NCI-H2107 treated with DMSO at 0.1 percent for 48 hours (cell line): ENCODE results near the gene SNX11.
"Not testable (repeated sequence)": the region's sequence is repeated elsewhere in the genome, so short reads cannot be mapped to it uniquely, and the experiment has no call there.

Source experiments
- DNase-seq: peaks from one replicate; lab custom pipeline; 2025; ENCODE audit not compliant: unreplicated experiment; lab: John Stamatoyannopoulos, UW

SNX11 gene, protein sequence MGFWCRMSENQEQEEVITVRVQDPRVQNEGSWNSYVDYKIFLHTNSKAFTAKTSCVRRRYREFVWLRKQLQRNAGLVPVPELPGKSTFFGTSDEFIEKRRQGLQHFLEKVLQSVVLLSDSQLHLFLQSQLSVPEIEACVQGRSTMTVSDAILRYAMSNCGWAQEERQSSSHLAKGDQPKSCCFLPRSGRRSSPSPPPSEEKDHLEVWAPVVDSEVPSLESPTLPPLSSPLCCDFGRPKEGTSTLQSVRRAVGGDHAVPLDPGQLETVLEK

DNA sequence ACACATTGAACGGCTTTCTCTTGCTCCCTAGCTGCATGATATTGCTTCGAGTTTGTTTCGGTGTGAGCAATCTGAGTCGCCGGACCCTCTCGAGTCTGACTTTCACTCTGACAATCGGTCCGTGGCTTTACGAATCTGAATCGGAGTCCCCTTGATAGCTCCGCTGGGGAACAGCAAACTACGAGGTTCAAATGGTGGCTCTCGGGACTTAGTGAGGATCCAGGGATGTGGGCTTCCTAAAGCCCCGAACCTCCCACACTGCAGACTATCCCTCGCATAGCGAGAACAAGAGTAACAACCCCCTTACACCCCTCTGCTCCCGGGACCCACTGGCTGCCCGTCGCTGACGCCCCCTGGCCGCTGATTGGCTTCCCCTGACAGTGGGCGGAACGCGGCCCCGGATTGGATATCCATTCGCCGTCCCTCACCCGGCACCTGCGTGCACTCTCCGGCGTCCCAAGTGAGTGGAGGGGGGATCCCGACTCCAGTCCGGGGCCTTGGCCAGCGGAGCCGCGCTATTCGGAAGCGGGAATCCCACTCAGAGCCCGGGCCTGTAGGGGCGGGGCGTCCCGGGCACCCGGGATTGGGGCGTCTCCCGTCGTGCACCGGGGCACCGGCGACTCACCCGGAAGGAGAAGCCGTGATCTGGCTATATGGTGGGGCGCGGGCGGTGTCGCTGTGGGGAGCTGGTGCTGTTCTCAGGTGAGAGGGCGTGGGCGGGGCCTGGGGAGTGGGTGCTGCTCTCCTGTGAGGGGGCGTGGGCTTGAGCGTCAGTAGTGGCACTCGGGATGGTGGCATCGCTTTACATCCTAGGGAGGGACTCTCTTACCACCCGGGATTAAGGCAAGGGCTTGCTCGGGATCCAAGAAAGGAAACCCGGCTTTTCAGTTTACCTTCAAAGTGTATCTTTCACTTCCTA lies at the start of gene SNX11:
SNX11 (plus strand) TSS at position 630 of the 919 bp plus-strand sequence. CDS start 4,278 bp downstream, outside the sequence.
- peak; percentile 77 for DNase-seq

DNA sequence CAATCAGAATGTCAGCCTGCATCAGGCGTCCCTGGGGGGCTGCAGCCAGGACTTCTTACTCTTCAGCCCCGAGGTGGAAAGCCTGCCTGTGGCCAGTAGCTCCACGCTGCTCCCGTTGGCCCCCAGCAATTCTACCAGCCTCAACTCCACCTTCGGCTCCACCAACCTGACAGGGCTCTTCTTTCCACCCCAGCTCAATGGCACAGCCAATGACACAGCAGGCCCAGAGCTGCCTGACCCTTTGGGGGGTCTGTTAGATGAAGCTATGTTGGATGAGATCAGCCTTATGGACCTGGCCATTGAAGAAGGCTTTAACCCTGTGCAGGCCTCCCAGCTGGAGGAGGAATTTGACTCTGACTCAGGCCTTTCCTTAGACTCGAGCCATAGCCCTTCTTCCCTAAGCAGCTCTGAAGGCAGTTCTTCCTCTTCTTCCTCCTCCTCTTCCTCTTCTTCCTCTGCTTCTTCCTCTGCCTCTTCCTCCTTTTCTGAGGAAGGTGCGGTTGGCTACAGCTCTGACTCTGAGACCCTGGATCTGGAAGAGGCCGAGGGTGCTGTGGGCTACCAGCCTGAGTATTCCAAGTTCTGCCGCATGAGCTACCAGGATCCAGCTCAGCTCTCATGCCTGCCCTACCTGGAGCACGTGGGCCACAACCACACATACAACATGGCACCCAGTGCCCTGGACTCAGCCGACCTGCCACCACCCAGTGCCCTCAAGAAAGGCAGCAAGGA lies 49.0 kb upstream of the SNX11 start:
- no peak for DNase-seq

DNA sequence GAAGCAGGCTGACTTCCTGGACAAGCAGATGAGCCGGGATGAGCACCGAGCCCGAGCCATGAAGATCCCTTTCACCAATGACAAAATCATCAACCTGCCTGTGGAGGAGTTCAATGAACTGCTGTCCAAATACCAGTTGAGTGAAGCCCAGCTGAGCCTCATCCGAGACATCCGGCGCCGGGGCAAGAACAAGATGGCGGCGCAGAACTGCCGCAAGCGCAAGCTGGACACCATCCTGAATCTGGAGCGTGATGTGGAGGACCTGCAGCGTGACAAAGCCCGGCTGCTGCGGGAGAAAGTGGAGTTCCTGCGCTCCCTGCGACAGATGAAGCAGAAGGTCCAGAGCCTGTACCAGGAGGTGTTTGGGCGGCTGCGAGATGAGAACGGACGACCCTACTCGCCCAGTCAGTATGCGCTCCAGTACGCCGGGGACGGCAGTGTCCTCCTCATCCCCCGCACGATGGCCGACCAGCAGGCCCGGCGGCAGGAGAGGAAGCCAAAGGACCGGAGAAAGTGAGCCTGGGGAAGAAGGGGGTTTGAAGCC lies 48.4 kb upstream of the SNX11 start:
- no peak for DNase-seq

DNA sequence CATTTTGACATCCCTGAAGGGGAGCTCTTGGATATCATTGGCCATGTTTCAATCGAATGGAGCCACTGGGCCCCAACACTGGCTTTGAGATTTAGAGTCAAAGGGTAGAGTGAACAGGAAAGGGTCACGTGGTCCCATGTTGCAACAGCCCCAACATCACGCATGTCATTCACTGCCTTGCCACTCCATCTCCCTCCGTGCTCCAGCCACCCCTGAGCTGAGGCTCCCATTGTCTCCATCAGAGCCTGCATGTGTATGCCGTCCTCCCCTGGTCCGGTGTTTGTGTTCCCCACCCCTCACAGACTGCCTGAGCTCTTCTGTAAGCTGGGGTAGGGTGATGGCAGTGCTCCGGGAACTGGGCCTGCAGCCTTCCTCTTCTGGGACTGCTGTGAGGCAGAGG lies 47.3 kb upstream of the SNX11 start:
- DNase-seq = no peak

DNA sequence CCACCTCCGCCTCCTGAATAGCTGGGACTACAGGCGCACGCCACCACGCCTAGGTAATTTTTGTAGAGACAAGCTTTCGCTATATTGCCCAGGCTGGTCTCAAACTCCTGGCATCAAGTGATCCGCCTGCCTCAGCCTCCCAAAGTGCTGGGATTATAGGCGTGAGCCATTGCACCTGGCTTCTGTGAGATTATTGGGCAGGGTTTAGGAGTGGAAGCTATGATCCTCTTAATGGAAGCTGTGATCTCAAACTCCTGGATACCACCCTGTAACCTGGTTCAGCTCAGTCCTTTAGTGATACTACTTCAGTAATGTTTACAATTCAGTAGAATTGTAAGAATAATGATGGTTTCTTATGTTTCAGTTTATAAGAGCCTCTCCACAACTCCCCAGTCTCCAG lies 45.3 kb upstream of the SNX11 start:
- no peak for DNase-seq

DNA sequence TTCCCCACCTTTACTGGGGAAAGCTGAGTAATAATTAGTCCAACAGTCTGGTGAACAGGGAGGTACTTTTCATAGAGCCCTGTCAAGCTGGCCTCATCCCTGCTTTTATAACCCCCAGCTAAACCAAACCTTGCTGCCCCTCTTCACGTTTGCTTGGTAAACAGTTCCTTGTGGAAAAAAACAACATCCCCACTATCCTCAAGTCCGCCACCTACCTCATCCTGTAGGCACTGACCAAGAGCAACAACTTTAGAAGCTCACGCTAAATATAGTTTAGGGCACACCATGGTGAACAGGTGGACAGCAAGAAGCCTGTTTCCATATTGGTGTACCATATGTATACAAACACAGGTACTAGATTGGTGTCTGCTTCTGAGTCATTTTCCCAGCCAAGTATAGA lies 42.9 kb upstream of the SNX11 start:
- no peak for DNase-seq

DNA sequence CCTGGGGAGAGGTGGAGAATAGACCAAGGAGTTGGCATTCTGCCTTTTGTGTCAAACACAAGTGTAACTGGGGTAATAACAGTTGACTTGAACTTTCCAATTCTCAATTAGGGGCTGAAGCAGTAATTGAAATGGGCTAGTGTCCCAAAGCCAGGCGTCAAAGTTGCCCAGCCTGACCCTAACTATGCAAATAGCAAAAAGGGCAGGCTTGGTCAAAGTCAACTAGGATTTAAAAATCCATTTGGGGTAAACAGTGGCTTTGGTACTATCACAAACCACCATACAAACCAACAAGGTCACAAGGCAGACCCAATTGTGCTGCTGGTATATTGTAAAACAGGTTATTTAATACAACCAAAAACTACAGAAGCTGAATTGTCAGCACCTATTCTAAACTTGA lies 41.4 kb upstream of the SNX11 start:
- DNase-seq = no peak

DNA sequence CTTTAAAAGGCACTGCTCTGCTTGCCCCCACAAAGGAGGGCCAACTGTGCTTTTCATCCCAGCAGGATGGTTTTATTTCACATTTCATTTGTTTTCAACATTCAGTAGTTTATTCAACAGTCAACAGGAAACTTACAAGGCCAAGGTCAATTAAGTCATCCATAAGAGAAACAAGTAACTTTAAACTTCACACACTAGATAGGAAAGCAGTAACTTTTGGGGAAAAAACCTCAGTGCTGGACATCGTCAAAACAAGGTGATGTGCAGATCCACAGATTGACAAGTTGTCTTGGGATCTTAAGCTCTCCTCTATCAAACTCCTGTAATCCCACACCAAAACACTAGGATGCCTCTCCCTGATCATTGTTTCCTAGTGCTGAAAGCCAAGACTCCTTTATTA lies 40.9 kb upstream of the SNX11 start:
- DNase-seq = no peak

DNA sequence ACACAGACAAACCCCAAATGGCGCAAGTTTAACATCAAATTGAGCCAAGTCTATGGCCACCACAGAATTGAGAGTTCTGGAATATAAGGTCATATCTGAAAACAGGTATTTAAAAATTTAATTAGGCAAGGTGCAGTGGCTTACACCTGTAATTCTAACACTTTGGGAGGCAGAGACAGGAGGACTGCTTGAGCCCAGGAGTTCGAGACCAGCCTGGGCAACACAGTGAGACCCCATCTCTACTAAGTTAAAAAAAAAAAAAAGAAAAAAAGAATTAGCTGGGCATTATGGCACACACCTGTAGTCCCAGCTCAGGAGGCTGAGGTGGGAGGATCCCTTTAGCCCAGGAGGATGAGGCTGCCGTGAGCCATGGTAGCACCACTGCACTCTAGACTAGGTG lies 40.3 kb upstream of the SNX11 start:
- no peak for DNase-seq

DNA sequence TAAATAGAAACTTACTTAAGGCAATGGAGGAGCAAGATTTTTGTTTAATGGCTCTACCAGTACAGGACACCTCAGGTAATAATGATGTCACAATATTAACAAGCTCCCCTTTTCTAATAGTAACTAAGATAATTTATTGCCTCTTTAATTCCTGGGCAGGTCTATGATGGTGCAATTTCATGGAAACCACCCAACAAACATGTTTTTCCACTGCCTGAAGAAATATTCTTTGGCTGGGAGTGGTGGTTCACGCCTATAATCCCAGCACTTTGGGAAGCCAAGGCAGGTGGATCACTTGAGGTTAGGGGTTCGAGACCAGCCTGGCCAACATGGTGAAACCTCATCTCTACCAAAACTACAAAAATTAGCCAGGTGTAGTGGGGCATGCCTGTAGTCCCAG lies 39.8 kb upstream of the SNX11 start:
- DNase-seq = not testable (repeated sequence)

DNA sequence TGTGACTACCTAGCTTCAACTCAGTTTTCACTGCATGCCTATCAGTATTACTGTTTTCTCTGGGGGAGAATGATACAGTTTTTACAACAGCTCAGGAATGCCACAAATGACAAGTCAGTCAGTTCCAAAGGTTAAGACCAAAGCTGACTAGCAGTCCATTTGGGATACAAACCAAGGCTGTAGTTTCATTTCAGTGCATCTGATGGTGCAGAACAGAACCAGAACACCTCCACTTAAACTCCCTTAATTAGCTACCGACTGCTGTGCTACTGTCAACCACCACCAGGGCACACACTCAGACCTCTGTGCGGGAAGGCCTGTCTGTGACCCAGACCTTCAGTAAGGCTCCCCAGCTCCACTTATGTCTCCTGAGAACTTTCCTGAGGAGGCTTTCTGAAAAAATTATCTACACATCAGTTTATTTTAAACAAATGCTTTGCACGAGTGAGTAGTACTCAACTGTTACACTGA lies 39.0 kb upstream of the SNX11 start:
- DNase-seq = no peak

DNA sequence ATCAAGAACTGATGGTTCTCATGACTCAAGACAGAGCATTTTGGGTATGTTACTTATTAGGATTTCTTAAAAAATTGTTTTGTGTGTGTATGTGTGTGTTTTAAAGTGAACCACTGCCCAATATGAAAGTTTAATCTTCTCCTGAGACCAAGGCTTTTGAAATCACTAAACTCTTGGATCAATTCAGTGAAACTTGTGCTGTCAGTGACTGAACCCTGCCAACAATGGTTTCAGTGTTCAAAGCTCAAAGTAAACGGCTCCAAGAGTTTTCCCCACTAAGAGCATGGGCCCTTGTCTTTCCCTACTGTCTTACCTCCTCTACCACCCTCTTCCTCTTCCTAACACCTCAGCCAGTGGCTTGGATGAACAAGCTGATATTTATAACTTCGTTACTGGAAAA lies 37.4 kb upstream of the SNX11 start:
- DNase-seq = no peak

DNA sequence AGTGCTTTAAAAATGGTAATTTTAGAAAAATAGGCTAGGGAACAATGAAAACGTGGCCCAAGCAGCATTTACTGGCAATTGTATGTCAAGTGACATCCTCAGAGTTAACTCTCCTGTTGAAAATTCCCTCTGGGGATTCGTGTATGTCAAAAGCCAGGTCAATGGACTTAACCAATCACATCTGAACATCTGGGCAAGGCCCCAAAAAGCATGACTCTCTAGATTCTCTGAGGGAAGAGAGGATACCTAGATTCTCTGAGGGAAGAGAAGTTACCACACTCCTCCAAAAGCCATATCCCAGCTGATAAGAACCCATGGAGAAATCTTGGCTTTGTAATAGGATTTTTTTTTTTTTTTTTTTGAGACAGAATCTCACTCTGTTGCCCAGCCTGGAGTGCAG lies 35.9 kb upstream of the SNX11 start:
- no peak for DNase-seq

DNA sequence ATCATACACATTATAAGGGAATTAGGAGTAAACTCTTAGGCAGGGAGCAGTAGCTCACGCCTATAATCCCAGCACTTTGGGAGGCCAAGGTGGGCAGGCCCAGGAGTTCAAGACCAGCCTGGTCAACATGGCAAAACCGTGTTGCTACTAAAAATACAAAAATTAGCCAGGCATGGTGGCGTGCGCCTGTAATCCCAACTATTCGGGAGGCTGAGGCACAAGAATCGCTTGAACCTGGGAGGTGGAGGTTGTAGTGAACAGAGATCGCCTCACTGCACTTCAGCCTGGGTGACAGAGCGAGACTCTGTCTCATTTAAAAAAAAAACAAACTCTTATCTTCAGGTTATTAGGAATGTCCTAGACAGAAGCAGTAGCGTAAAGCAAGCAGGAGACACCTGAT lies 34.8 kb upstream of the SNX11 start:
- not testable (repeated sequence) for DNase-seq

DNA sequence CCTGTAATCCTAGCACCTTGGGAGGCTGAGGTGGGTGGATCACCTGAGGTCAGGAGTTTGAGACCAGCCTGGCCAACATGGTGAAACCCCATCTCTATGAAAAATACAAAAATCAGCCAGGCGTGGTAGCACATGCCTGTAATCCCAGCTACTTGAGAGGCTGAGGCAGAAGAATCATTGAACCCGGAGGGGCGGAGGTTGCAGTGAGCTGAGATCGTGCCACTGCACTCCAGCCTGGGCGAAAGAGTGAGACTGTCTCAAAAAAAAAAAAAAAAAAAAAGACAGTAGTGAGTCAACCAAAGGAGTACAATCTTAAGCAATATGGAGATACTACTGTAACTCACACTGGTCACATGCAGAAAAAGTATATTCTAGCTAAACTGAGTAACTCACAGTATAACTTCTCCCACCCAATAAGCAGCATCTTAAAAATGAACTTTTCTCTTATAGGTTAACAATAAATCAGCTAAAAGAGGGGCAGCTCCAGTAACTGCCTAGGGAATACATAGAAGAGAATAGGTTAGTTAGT lies 33.9 kb upstream of the SNX11 start:
- not testable (repeated sequence) for DNase-seq

DNA sequence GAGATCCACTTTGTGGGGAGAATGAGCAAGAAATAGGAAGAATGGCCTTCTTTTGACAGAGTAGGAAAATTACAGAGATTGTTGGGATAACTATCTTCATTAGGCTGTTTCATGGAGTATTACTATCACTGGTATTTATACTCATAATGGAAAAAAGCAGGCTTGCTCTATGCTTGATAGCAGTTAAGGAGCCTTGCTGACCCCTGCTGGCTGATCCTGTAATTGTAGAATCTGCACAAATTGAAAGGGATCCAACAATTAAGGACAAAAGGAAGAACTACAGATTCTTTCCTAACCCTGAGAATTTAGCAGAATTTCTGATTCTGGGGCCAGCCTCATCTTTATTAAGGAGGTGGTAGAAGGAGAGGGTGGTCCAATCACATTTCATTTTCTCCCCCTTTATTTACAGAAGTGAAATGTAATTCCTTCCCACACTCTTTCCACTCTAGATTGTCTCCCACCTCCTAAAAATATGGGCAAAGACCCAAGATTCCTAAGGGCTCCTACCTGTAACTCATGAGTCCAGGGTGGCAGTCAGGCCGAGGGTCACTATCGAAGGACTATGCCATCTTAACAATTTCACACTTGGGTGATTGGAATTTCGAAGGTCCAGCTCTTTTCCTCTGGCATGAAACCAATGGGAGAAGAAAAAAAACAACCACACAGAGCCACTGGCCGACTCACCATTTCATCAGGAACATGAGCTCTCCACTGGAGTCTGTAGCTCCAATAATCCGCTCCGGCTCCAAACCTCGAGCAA lies 33.1 kb upstream of the SNX11 start:
- DNase-seq = peak; percentile 21

DNA sequence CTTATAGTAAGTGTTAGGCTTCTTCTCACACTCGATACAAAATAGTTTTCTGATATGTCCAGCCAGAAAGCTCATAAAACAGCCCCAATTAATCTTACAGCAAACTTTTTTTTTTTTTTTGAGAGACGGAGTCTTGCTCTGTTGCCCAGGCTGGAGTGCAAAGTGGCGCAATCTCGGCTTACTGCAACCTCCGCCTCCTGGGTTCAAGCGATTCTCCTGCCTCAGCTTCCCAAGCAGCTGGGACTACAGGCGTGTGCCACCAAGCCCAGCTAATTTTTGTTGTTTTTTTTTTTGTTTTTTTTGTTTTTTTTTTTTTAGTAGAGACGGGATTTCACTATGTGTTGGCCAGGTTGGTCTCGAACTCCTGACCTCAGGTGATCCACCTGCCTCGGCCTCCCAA lies 30.4 kb upstream of the SNX11 start:
- DNase-seq = not testable (repeated sequence)

DNA sequence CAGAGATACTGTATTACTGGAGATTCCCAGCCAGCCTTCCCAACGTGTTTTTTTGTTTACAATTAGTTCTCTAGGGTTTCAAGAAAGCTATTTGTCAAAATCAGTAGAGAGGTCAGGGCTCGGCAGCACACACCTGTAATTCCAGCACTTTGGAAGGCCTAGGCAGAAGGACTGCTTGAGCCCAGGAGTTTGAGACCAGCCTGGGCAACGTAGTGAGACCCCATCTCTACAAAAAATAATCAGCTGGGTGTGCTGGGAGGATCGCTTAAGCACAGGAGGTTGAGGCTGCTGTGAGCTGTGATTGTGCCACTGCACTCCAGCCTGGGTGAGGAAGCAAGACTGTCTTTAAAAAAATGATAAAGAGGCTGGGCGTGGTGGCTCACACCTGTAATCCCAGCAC lies 25.7 kb upstream of the SNX11 start:
- no peak for DNase-seq

DNA sequence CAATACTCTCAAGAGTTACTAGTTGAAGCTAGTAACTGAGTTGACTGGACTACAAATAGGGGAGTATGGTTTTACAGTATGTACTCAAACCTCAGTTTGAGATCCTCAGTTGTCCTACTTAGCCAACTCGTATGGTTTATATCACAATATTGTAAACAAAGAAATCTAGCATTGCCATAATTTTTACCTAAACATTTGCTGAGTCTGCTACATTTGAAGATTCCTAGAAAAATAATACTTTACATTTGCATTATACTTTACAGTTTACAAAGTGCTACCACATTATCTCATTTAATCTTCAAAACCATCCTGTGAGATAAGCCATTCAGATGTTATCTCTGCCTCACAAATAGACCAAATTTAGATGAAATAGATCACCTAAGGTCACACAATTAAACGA lies 22.6 kb upstream of the SNX11 start:
- no peak for DNase-seq

DNA sequence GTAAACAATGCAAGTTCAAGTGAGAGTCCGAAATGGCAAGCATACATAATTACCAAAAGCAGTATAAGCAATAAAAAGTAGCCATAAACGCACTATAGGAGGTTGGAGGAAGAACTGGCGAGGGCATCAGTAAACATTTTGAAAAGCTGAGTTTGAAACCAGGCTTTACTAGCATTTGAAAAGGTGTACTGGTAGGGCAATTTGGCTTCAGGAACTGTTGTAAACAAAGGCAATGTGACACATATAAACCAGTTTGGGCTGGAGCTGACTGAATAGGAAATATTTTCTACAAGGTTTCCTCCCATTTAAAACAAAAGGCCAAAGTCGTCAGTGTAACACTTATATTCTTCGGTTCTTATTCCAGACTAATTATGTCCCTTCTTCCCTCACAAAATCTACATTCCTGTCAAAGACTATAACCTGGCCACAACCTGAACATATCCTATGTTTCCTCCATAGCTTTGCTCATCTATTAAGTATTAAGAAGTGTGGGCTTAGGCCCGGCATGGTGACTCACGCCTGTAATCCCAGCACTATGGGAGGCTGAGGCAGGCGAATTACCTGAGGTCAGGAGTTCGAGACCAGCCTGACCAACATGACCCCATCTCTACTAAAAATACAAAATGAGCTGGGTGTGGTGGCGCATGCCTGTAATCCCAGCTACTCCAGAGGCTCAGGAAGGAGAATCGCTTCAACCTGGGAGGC lies 14.1 kb upstream of the SNX11 start:
- no peak for DNase-seq
